OCI-LY3 (cell line): Measurements from ENCODE around the gene ARSG.

Source experiments
- EZH2phosphoT487 ChIP-seq: fragments of 200-600 bp; shearing (Covaris generic); IDR thresholded peaks from 2 replicates; pipeline ENCODE4 v1.6.1; 2018; ENCODE audit warnings: antibody characterized with exemption, mixed run types, low read depth
- TF ChIP-seq, protein P1 (sequence below): fragments of 200-600, 300-600 bp; sonication (generic); IDR thresholded peaks from 2 replicates; pipeline ENCODE4 v1.5.1; 2014; ENCODE audit warnings: antibody characterized with exemption, low read length, low read depth

DNA sequence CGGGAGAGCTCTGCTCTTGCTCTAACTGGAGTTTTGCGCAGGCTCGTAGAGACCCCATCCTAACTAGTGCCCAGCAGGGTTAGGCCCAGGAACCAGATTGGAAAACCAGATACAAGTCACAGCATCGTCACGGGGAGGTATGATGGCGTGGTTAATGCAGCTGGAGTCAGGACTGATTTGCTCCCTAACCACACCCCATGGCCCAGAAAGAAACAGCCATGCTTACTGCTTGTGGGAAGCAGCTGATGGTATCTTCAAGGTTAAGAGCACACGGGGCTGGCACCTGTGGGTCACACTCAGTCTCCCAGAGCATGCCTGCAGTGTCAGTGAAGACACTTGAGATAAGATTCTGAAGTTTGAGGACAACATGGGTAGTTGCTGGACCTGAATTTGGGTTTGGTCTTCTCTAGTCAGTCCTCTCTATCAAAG lies 105.8 kb downstream of the ARSG start:
- no peak for TF ChIP-seq EZH2phosphoT487
- TF ChIP-seq, protein P1, sequence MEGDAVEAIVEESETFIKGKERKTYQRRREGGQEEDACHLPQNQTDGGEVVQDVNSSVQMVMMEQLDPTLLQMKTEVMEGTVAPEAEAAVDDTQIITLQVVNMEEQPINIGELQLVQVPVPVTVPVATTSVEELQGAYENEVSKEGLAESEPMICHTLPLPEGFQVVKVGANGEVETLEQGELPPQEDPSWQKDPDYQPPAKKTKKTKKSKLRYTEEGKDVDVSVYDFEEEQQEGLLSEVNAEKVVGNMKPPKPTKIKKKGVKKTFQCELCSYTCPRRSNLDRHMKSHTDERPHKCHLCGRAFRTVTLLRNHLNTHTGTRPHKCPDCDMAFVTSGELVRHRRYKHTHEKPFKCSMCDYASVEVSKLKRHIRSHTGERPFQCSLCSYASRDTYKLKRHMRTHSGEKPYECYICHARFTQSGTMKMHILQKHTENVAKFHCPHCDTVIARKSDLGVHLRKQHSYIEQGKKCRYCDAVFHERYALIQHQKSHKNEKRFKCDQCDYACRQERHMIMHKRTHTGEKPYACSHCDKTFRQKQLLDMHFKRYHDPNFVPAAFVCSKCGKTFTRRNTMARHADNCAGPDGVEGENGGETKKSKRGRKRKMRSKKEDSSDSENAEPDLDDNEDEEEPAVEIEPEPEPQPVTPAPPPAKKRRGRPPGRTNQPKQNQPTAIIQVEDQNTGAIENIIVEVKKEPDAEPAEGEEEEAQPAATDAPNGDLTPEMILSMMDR, result no peak
